SH-SY5Y (cell line): ENCODE measurements around the gene PEAR1.

Source experiments
- GATA2 ChIP-seq: IDR thresholded peaks from 2 replicates; pipeline ENCODE4 v1.6.1; 2011; ENCODE audit warnings: mild to moderate bottlenecking, low read depth, low read length
- GATA3 ChIP-seq: IDR thresholded peaks from 2 replicates; pipeline ENCODE4 v1.6.1; 2011; ENCODE audit warnings: low read depth, mild to moderate bottlenecking, low read length, moderate library complexity

GRCh38 chr1:156921053-156921529, 27.6 kb downstream of the PEAR1 start:
- no peak for TF ChIP-seq GATA2
- TF ChIP-seq GATA3, result no peak
